ENCODE data around the gene CUTA. TPM values are rescaled to one million over a fixed set of nuclear protein-coding genes. Genes with fewer than 3 reads are reported as not detected.

Gene CUTA
- total RNA-seq, 1 experiment from 2014 or later, result 257 TPM

DNA sequence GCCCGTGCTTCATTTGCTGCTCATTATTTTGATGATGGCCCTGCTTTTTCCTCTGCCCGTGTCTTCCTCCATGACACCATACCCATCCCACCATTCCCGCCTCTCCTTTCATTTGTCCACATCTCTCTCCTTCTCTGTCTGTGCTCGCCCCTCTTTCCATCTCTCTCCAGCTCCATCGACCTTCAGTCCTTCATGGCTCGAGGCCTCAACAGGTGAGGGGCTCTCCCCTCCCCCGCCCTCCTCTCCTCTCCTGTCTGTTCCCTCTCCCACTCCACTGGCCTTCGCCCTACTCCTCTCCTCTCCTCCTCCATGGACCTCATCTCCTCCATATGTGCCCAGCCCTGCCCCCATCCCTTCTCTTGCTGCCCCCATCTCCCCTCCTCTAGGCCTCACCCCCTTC, 24.4 kb upstream of the CUTA start:
- no peaks in the 10 kb centered on the region for H3K27me3 ChIP-seq (ENCODE audit: insufficient read depth, low read length)
- H2BK20ac ChIP-seq (ENCODE audit: low read depth, low read length, poor library complexity, severe bottlenecking), result no peak overlapping the region
- no peak for DNase-seq
- no peak overlapping the region for H3K18ac ChIP-seq (ENCODE audit: insufficient read length, low read depth, low read length)
- Mint-ChIP-seq H3K4me1 (peaks cover 0 to 3% of the 10 kb centered on the region in 2 experiments; a peak in 1 of 4 replicates), H3K36me3 (ENCODE audit: insufficient read depth in 1 of 3, low read depth in 3 of 3) (peaks cover 72 to 95% (median 91%) of the 10 kb centered on the region in 3 experiments), H3K27ac (peak overlapping the region in 1 of 3 experiments; percentile 59; a peak in 2 of 7 replicates), H3K27me3 (ENCODE audit: low read depth) (no peaks in the 10 kb centered on the region), H3K9me3 (no peaks in the 10 kb centered on the region), H3K4me3 (no peak overlapping the region)
- no peak overlapping the region for H3T11ph ChIP-seq (ENCODE audit: low read length)
- H3K56ac ChIP-seq (ENCODE audit: insufficient read length, low read depth, low read length), result no peak overlapping the region
- H3K4me1 ChIP-seq (ENCODE audit: insufficient read depth, low read length), result no peaks in the 10 kb centered on the region
- H2AFZ ChIP-seq (ENCODE audit: low read length), result no peak overlapping the region
- no peaks in the 10 kb centered on the region for H4K20me1 ChIP-seq (ENCODE audit: control insufficient read depth, insufficient read depth, insufficient read length)
- no peak overlapping the region for H2BK5ac ChIP-seq (ENCODE audit: insufficient read length, low read length)
- no peak overlapping the region for H2BK12ac ChIP-seq (ENCODE audit: insufficient read length, low read depth, low read length)
- no peak overlapping the region for H4K5ac ChIP-seq (ENCODE audit: insufficient read length, low read depth, low read length)
- H2BK15ac ChIP-seq (ENCODE audit: low read depth, low read length), result no peak overlapping the region
- H3K9me3 ChIP-seq (ENCODE audit: control insufficient read depth, low read depth, low read length), result no peaks in the 10 kb centered on the region
- TF ChIP-seq CTCF (conservative IDR thresholded peaks at IDR 0.05), result no peak
- no peak overlapping the region for H4K91ac ChIP-seq (ENCODE audit: insufficient read length, low read depth, low read length)
- H3K23me2 ChIP-seq (ENCODE audit: insufficient read length, low read depth, low read length, poor library complexity, severe bottlenecking), result no peaks in the 10 kb centered on the region
- H3K4me2 ChIP-seq (ENCODE audit: insufficient read depth, insufficient read length, low read length), result no peak overlapping the region
- no CpG with 5 or more reads among the region's 8 CpGs for WGBS (ENCODE audit: extremely low coverage, insufficient read length, low lambda C conversion rate)
- no peak overlapping the region for H3K9ac ChIP-seq (ENCODE audit: extremely low read depth, insufficient read length, low read length)
- H3K23ac ChIP-seq (ENCODE audit: insufficient read length, low read depth, low read length), result no peak overlapping the region
- no peak overlapping the region for H4K8ac ChIP-seq (replicated peaks; ENCODE audit: insufficient read length, low read depth, low read length)
- H3K79me1 ChIP-seq (ENCODE audit: insufficient read depth, low read depth, low read length, poor library complexity, severe bottlenecking), result no peaks in the 10 kb centered on the region
- H2AK5ac ChIP-seq (ENCODE audit: insufficient read length, low read length), result no peak overlapping the region
- H3K79me2 ChIP-seq (ENCODE audit: insufficient read depth, low read length), result no peaks in the 10 kb centered on the region
- H2BK120ac ChIP-seq (ENCODE audit: low read depth, low read length, poor library complexity, severe bottlenecking), result no peak overlapping the region
- H3K27ac ChIP-seq (ENCODE audit: insufficient read length, low read depth, low read length), result no peak overlapping the region
- H3K14ac ChIP-seq (ENCODE audit: insufficient read depth, low read length), result no peak overlapping the region; the same call in 1 of the 2 replicates
- H3K4ac ChIP-seq (ENCODE audit: low read depth, low read length), result no peak overlapping the region

All from H9 (cell line).